GM12878 (cell line): ENCODE data around the gene CDK3.

Source experiments
- CBFB ChIP-seq: IDR thresholded peaks from 2 replicates; pipeline ENCODE4 v1.6.1; 2016; ENCODE audit warnings: antibody characterized with exemption, low read depth
- EZH2 ChIP-seq: IDR thresholded peaks from 2 replicates; pipeline ENCODE4 v1.6.1; 2012; ENCODE audit warnings: low read depth, mild to moderate bottlenecking, control low read depth, inconsistent platforms, low read length, borderline replicate concordance; ENCODE audit not compliant: control insufficient read depth
- IRF4 ChIP-seq: IDR thresholded peaks from 2 replicates; pipeline ENCODE4 v1.6.1; 2011; ENCODE audit warnings: low read depth, low read length
- NFYB ChIP-seq: IDR thresholded peaks from 2 replicates; pipeline ENCODE4 v1.6.1; 2011; ENCODE audit warnings: low read depth, mild to moderate bottlenecking, low read length, improper control_type of control experiment, moderate library complexity; ENCODE audit not compliant: insufficient read depth
- PAX8 ChIP-seq: fragments of 450-650 bp; IDR thresholded peaks from 2 replicates; pipeline ENCODE4 v1.6.1; 2017; ENCODE audit warnings: mild to moderate bottlenecking, moderate library complexity
- POLR2A ChIP-seq: IDR thresholded peaks from 2 replicates; pipeline ENCODE4 v1.6.1; 2011; ENCODE audit warnings: low read depth, mild to moderate bottlenecking, low read length
- RFX5 ChIP-seq: IDR thresholded peaks from 2 replicates; pipeline ENCODE4 v1.6.1; 2011; ENCODE audit warnings: low read depth, low read length, improper control_type of control experiment
- SIX5 ChIP-seq: IDR thresholded peaks from 2 replicates; pipeline ENCODE4 v1.6.1; 2011; ENCODE audit warnings: mild to moderate bottlenecking, low read depth, low read length, moderate library complexity; ENCODE audit not compliant: severe bottlenecking
- TF ChIP-seq, protein P1 (sequence below), 3 experiments: IDR thresholded peaks in 2 of 3; conservative IDR thresholded peaks in 1 of 3; 2 replicates each; pipeline ENCODE4 v1.5.1; 2011; ENCODE audit warnings: low read depth in 3 of 3, low read length in 3 of 3, mild to moderate bottlenecking in 3 of 3, control low read depth in 2 of 3, moderate library complexity in 2 of 3, inconsistent platforms in 1 of 3, mixed read lengths in 1 of 3; ENCODE audit not compliant: control insufficient read depth in 2 of 3, insufficient read depth in 1 of 3; ENCODE audit errors: extremely low read depth in 1 of 3
- TF ChIP-seq, protein P2 (sequence below): fragments of 450-650 bp; IDR thresholded peaks from 2 replicates; pipeline ENCODE4 v1.6.1; 2016; ENCODE audit warnings: mild to moderate bottlenecking
- TF ChIP-seq, protein P3 (sequence below): fragments of 450-650 bp; IDR thresholded peaks from 2 replicates; pipeline ENCODE4 v1.6.1; 2018; ENCODE audit warnings: mild to moderate bottlenecking, low read depth, moderate library complexity; ENCODE audit not compliant: partially characterized antibody
- TF ChIP-seq, protein P4 (sequence below): IDR thresholded peaks from 2 replicates; pipeline ENCODE4 v1.6.1; 2011; ENCODE audit warnings: mild to moderate bottlenecking, low read depth, low read length, moderate library complexity; ENCODE audit not compliant: insufficient replicate concordance

DNA sequence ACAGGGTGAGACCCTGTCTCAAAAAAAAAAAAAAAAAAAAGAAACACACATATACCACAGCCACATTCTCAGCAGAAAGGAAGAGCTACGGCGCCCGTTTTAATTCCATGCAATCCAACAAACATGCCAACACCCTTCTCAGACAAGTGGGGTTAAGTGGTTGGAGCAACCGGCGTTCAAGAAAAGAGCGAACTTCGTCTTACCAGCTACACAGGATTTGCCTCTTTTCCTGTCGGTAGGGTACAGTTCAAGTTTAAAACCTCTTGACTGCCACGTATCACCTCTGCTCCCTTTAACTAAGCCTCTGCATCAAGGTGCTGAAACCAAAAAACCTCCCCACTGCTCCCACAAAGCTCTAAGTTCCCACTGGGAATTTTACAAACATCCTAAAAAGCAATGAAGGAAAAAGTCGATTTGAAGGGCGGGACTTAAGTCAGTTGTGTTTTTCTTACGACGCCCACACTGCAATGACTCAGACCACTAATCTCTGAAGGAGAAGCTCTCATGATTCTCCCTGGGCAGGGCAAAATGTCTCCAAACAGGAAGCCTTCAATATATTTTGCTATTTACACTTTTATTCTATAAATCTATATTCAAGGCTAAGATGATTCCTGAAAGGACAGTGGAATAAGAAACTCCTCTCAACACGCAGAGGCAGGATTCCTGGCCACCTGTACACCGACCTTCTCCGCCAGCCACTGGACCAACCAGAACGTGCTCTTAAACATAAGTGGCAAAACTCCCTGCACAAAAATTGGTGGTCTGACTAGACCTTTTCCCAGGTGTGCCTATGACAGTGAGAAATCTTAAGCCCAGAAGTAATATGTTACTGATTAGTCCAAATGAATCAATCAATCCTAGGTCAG lies 52.8 kb downstream of the CDK3 start:
- TF ChIP-seq, protein P1, sequence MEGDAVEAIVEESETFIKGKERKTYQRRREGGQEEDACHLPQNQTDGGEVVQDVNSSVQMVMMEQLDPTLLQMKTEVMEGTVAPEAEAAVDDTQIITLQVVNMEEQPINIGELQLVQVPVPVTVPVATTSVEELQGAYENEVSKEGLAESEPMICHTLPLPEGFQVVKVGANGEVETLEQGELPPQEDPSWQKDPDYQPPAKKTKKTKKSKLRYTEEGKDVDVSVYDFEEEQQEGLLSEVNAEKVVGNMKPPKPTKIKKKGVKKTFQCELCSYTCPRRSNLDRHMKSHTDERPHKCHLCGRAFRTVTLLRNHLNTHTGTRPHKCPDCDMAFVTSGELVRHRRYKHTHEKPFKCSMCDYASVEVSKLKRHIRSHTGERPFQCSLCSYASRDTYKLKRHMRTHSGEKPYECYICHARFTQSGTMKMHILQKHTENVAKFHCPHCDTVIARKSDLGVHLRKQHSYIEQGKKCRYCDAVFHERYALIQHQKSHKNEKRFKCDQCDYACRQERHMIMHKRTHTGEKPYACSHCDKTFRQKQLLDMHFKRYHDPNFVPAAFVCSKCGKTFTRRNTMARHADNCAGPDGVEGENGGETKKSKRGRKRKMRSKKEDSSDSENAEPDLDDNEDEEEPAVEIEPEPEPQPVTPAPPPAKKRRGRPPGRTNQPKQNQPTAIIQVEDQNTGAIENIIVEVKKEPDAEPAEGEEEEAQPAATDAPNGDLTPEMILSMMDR (IDR thresholded peaks at IDR 0.05 in 2 of 3, conservative IDR thresholded peaks at IDR 0.05 in 1 of 3; ENCODE audit: control insufficient read depth in 2 of 3, extremely low read depth in 1 of 3, insufficient read depth in 1 of 3, low read depth in 3 of 3, low read length in 3 of 3): no peak
- TF ChIP-seq IRF4 (no peak), RFX5 (no peak), SIX5 (no peak), POLR2A (no peak), NFYB (no peak), CBFB (no peak), EZH2 (no peak), PAX8 (no peak)
- TF ChIP-seq, protein P2, sequence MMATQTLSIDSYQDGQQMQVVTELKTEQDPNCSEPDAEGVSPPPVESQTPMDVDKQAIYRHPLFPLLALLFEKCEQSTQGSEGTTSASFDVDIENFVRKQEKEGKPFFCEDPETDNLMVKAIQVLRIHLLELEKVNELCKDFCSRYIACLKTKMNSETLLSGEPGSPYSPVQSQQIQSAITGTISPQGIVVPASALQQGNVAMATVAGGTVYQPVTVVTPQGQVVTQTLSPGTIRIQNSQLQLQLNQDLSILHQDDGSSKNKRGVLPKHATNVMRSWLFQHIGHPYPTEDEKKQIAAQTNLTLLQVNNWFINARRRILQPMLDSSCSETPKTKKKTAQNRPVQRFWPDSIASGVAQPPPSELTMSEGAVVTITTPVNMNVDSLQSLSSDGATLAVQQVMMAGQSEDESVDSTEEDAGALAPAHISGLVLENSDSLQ: no peak
- TF ChIP-seq, protein P3, sequence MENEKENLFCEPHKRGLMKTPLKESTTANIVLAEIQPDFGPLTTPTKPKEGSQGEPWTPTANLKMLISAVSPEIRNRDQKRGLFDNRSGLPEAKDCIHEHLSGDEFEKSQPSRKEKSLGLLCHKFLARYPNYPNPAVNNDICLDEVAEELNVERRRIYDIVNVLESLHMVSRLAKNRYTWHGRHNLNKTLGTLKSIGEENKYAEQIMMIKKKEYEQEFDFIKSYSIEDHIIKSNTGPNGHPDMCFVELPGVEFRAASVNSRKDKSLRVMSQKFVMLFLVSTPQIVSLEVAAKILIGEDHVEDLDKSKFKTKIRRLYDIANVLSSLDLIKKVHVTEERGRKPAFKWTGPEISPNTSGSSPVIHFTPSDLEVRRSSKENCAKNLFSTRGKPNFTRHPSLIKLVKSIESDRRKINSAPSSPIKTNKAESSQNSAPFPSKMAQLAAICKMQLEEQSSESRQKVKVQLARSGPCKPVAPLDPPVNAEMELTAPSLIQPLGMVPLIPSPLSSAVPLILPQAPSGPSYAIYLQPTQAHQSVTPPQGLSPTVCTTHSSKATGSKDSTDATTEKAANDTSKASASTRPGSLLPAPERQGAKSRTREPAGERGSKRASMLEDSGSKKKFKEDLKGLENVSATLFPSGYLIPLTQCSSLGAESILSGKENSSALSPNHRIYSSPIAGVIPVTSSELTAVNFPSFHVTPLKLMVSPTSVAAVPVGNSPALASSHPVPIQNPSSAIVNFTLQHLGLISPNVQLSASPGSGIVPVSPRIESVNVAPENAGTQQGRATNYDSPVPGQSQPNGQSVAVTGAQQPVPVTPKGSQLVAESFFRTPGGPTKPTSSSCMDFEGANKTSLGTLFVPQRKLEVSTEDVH: no peak
- TF ChIP-seq, protein P4, sequence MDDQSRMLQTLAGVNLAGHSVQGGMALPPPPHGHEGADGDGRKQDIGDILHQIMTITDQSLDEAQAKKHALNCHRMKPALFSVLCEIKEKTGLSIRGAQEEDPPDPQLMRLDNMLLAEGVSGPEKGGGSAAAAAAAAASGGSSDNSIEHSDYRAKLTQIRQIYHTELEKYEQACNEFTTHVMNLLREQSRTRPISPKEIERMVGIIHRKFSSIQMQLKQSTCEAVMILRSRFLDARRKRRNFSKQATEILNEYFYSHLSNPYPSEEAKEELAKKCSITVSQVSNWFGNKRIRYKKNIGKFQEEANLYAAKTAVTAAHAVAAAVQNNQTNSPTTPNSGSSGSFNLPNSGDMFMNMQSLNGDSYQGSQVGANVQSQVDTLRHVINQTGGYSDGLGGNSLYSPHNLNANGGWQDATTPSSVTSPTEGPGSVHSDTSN: no peak
